ENCODE measurements around the gene KCNK3. TPM values are rescaled to one million over a fixed set of nuclear protein-coding genes. Genes with fewer than 3 reads are reported as not detected.

Gene KCNK3
- total RNA-seq, 1 experiment from 2014 or later, result 1.1 TPM

Other genes starting within 250 kb of the KCNK3 start
- not detected in 2 replicates for gene OTOF, start 214.6 kb upstream of the KCNK3 start, total RNA-seq (2014; rRNA removed; shearing (Covaris generic))
- not detected in 2 replicates for gene CIB4, start 51.4 kb upstream of the KCNK3 start, total RNA-seq (2014; rRNA removed; shearing (Covaris generic))
- gene SLC35F6, start 71.6 kb downstream of the KCNK3 start, total RNA-seq (2014; rRNA removed; shearing (Covaris generic)), result 25.6 and 28.5 TPM in 2 replicates
- gene CENPA, start 93.3 kb downstream of the KCNK3 start, total RNA-seq (2014; rRNA removed; shearing (Covaris generic)), result 67.8 and 82.6 TPM in 2 replicates
- not detected in 2 replicates for gene DPYSL5, start 155.4 kb downstream of the KCNK3 start, total RNA-seq (2014; rRNA removed; shearing (Covaris generic))

All from RPMI7951 (cell line).